Tibial artery (tissue), 4 donors: ENCODE results near the gene TECR.
"Not testable (repeated sequence)": the region's sequence is repeated elsewhere in the genome, so short reads cannot be mapped to it uniquely, and the experiment has no call there.

Source experiments
- DNase-seq, 2 donors: peaks; one replicate each; pipeline ENCODE4 v3.0.0-alpha.2; 2019
- H3K27ac ChIP-seq, 2 donors: fragments of 200-600 bp; sonication (generic) in 1 of 2; 1 replicate in 1 of 2; 2 replicates in 1 of 2; pipeline ENCODE4 v1.5.1; 2018 to 2019; ENCODE audit warnings: mild to moderate bottlenecking in 1 of 2
- H3K27me3 ChIP-seq, 2 donors: fragments of 200-600 bp; sonication (generic) in 1 of 2; one replicate each; pipeline versions ENCODE4 v1.5.1 to v1.6.0; 2016 to 2019
- H3K36me3 ChIP-seq, 3 donors: fragments of 200-600 bp; sonication (generic) in 2 of 3; one replicate each; pipeline ENCODE4 v1.5.1; 2016 to 2019; ENCODE audit warnings: mild to moderate bottlenecking in 2 of 3
- H3K4me1 ChIP-seq, 4 donors: fragments of 200-600 bp; sonication (generic) in 2 of 4; 1 replicate in 3 of 4; 2 replicates in 1 of 4; pipeline ENCODE4 v1.5.1; 2016 to 2019
- H3K4me3 ChIP-seq, 2 donors: fragments of 200-600 bp; sonication (generic) in 1 of 2; 1 replicate in 1 of 2; 2 replicates in 1 of 2; pipeline ENCODE4 v1.5.1; 2018 to 2019; ENCODE audit warnings: mild to moderate bottlenecking in 2 of 2
- H3K9me3 ChIP-seq, 3 donors: fragments of 200-600 bp; sonication (generic) in 1 of 3; one replicate each; pipeline ENCODE4 v1.5.1; 2016 to 2019
- CTCF ChIP-seq, 2 experiments: fragments of 200-600 bp in 1 of 2; fragments of 450-650 bp in 1 of 2; IDR thresholded peaks; one replicate each; pipeline ENCODE4 v1.5.1; 2017 to 2019; ENCODE audit warnings: antibody characterized with exemption in 2 of 2, mild to moderate bottlenecking in 1 of 2, moderate library complexity in 1 of 2
- intact Hi-C: fragments of 100-400 bp; cut with DNase I; formaldehyde crosslinking; loops from one replicate; pipeline ENCODE4 v1.15.0; 2023; ENCODE audit warnings: low total_unique reads

Gene TECR

GRCh38 chr19:14544977-14545715, 15.8 kb downstream of the TECR start:
- peaks cover 0 to 20% (median 5%) of the 10 kb centered on the region in 4 donors for H3K4me1 ChIP-seq
- H3K27me3 ChIP-seq, result no peaks in the 10 kb centered on the region
- H3K27ac ChIP-seq, result no peak overlapping the region
- no peak overlapping the region for H3K4me3 ChIP-seq
- DNase-seq, result no peak
- peaks cover 4 to 17% (median 8%) of the 10 kb centered on the region in 3 donors for H3K36me3 ChIP-seq
- no peak for TF ChIP-seq CTCF (IDR thresholded peaks at IDR 0.05)
- H3K9me3 ChIP-seq, result no peaks in the 10 kb centered on the region
- intact Hi-C loops, result no loop called here

- no peaks in the 10 kb centered on the region for H3K27me3 ChIP-seq
- DNase-seq, result no peak
- H3K9me3 ChIP-seq, result no peaks in the 10 kb centered on the region
- no peak overlapping the region for H3K4me3 ChIP-seq
- peaks cover 0 to 25% (median 5%) of the 10 kb centered on the region in 4 donors for H3K4me1 ChIP-seq
- no peak overlapping the region for H3K27ac ChIP-seq
- H3K36me3 ChIP-seq, result peaks cover 4 to 17% (median 8%) of the 10 kb centered on the region in 3 donors
- TF ChIP-seq CTCF (IDR thresholded peaks at IDR 0.05), result no peak
- intact Hi-C loops, result no loop called here
Observed at GRCh38 chr19:14545716-14546082, 16.3 kb downstream of the TECR start.

GRCh38 chr19:14550201-14550754, 20.9 kb downstream of the TECR start:
- Histone ChIP-seq H3K27me3 (no peaks in the 10 kb centered on the region), H3K36me3 (peaks cover 4 to 15% (median 8%) of the 10 kb centered on the region in 3 donors), H3K27ac (no peak overlapping the region), H3K4me1 (peaks cover 0 to 37% (median 1%) of the 10 kb centered on the region in 4 donors), H3K4me3 (no peak overlapping the region), H3K9me3 (no peaks in the 10 kb centered on the region)
- intact Hi-C loops, result no loop called here
- TF ChIP-seq CTCF (IDR thresholded peaks at IDR 0.05), result no peak
- no peak for DNase-seq

GRCh38 chr19:14551134-14552005, 22.0 kb downstream of the TECR start:
- H3K27me3 ChIP-seq, H3K4me3 ChIP-seq, intact Hi-C loops, H3K27ac ChIP-seq, DNase-seq, H3K9me3 ChIP-seq: not testable (repeated sequence)
- peaks cover 0 to 38% (median under 1%) of the 10 kb centered on the region in 4 donors for H3K4me1 ChIP-seq
- peaks cover 4 to 13% (median 8%) of the 10 kb centered on the region in 3 donors for H3K36me3 ChIP-seq

- peaks cover 4 to 13% (median 8%) of the 10 kb centered on the region in 3 donors for H3K36me3 ChIP-seq
Observed at GRCh38 chr19:14552006-14552360, 22.6 kb downstream of the TECR start.

GRCh38 chr19:14553042-14553938, 23.9 kb downstream of the TECR start:
- TF ChIP-seq CTCF (IDR thresholded peaks at IDR 0.05), result no peak
- H3K9me3 ChIP-seq, result no peaks in the 10 kb centered on the region
- DNase-seq, result no peak
- H3K27me3 ChIP-seq, result no peaks in the 10 kb centered on the region
- peaks cover 4 to 13% (median 8%) of the 10 kb centered on the region in 3 donors for H3K36me3 ChIP-seq
- intact Hi-C loops, result no loop called here
- H3K4me1 ChIP-seq, result peaks cover 0 to 46% (median 4%) of the 10 kb centered on the region in 4 donors
- H3K27ac ChIP-seq, result no peak overlapping the region
- no peak overlapping the region for H3K4me3 ChIP-seq

More at GRCh38 chr19:14552006-14552360, 22.6 kb downstream of the TECR start:
- H3K4me3 ChIP-seq, intact Hi-C loops, H3K27ac ChIP-seq, H3K27me3 ChIP-seq, DNase-seq, H3K9me3 ChIP-seq: not testable (repeated sequence)
- H3K4me1 ChIP-seq, result peaks cover 0 to 44% (median 3%) of the 10 kb centered on the region in 4 donors
